SH-SY5Y (cell line): ENCODE data around the gene PHKB.

Experiments
- GATA2 ChIP-seq: IDR thresholded peaks from 2 replicates; pipeline ENCODE4 v1.6.1; 2011; ENCODE audit warnings: mild to moderate bottlenecking, low read depth, low read length
- GATA3 ChIP-seq: IDR thresholded peaks from 2 replicates; pipeline ENCODE4 v1.6.1; 2011; ENCODE audit warnings: low read depth, mild to moderate bottlenecking, low read length, moderate library complexity

DNA sequence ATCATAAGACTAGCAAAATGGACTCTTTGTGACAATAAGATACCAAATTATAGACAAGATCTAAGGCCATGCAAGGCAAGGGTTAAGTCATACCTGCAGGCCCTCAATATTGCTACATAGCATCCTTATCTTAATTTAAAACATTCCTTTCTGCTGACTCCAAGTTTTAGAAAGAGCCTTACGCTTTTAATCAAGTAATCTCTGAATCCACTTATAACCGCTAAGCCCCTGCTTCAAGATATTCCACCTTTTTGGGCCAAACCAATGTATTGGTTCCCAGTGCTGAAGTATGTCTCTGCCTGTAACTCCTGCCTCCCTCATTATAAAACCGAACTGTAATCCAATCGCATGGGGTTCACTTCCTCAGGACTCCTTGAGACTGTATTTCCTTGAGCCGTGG, 255.4 kb downstream of the PHKB start:
- TF ChIP-seq GATA2 = no peak
- TF ChIP-seq GATA3 = no peak
